Osteoblast (primary cell): ENCODE results near the gene USP9X. TPM values are rescaled to one million over a fixed set of nuclear protein-coding genes. Genes with fewer than 3 reads are reported as not detected.

Experiments used
- DNase-seq: peaks from one replicate; pipeline ENCODE4 v3.0.0; 2011; ENCODE audit warnings: low spot score, mixed read lengths; ENCODE audit not compliant: insufficient read length; ENCODE audit errors: missing footprints
- H2AFZ ChIP-seq: 2 replicates; pipeline ENCODE4 v1.6.0; 2011; ENCODE audit warnings: mild to moderate bottlenecking, low read length
- H3K27ac ChIP-seq: 2 replicates; pipeline ENCODE4 v1.5.1; 2011; ENCODE audit warnings: mild to moderate bottlenecking, low read depth, low read length, moderate library complexity
- H3K27me3 ChIP-seq: 2 replicates; pipeline ENCODE4 v1.6.0; 2012; ENCODE audit warnings: mild to moderate bottlenecking, control low read depth, inconsistent platforms, low read length, moderate library complexity; ENCODE audit not compliant: insufficient read depth
- H3K36me3 ChIP-seq: 2 replicates; pipeline ENCODE4 v1.5.1; 2011; ENCODE audit warnings: mild to moderate bottlenecking, low read length, control low read depth, moderate library complexity; ENCODE audit not compliant: insufficient read depth
- H3K4me1 ChIP-seq: 2 replicates; pipeline ENCODE4 v1.5.1; 2011; ENCODE audit warnings: mild to moderate bottlenecking, low read length, control low read depth, moderate library complexity; ENCODE audit not compliant: insufficient read depth
- H3K4me2 ChIP-seq: 2 replicates; pipeline ENCODE4 v1.6.0; 2011; ENCODE audit warnings: mild to moderate bottlenecking, low read length; ENCODE audit not compliant: insufficient read depth
- H3K4me3 ChIP-seq: fragments of 200-600 bp; sonication (generic); 3 replicates; pipeline ENCODE4 v1.5.1; 2012; ENCODE audit warnings: mild to moderate bottlenecking, low read length, inconsistent platforms; ENCODE audit not compliant: insufficient read depth
- H3K79me2 ChIP-seq: 2 replicates; pipeline ENCODE4 v1.6.0; 2012; ENCODE audit warnings: mild to moderate bottlenecking, low read length, control low read depth, inconsistent platforms; ENCODE audit not compliant: insufficient read depth
- H3K9me3 ChIP-seq: 2 replicates; pipeline ENCODE4 v1.5.1; 2011; ENCODE audit warnings: low read depth, low read length, control low read depth
- H4K20me1 ChIP-seq: 2 replicates; pipeline ENCODE4 v1.6.0; 2012; ENCODE audit warnings: mild to moderate bottlenecking, low read length, control low read depth; ENCODE audit not compliant: insufficient read depth
- CTCF ChIP-seq: IDR thresholded peaks from 2 replicates; pipeline ENCODE4 v1.5.1; 2011; ENCODE audit warnings: mild to moderate bottlenecking, low read depth, low read length, moderate library complexity; ENCODE audit errors: extremely low read depth
- total RNA-seq: library from RNA; depleted of rRNA; stranded (reverse); fragments of >200 nt; gene quantifications from 2 replicates; pipeline ENCODE4 v1.2.3, GENCODE V29; 2012

Gene USP9X
- total RNA-seq, 1 donor: 170 TPM

- no peak for DNase-seq
Measured at GRCh38 chrX:41189156-41189555, 103.9 kb downstream of the USP9X start.

GRCh38 chrX:41192880-41193279 is 107.6 kb downstream of the USP9X start:
- Histone ChIP-seq H3K4me2 (no peak overlapping the region), H3K4me1 (no peaks in the 10 kb centered on the region), H3K36me3 (peaks cover 39% of the 10 kb centered on the region), H3K79me2 (peaks cover 7% of the 10 kb centered on the region), H2AFZ (no peak overlapping the region), H3K9me3 (no peaks in the 10 kb centered on the region), H4K20me1 (no peaks in the 10 kb centered on the region), H3K27ac (no peak overlapping the region), H3K27me3 (no peaks in the 10 kb centered on the region), H3K4me3 (no peak overlapping the region)
- no peak for TF ChIP-seq CTCF
- no peak for DNase-seq

More at GRCh38 chrX:41189156-41189555, 103.9 kb downstream of the USP9X start:
- peaks cover 9% of the 10 kb centered on the region for H3K79me2 ChIP-seq
- H3K27ac ChIP-seq: no peak overlapping the region
- no peak overlapping the region for H3K4me3 ChIP-seq
- H3K36me3 ChIP-seq: peaks cover 32% of the 10 kb centered on the region
- no peak overlapping the region for H2AFZ ChIP-seq
- no peaks in the 10 kb centered on the region for H3K4me1 ChIP-seq
- H3K27me3 ChIP-seq: no peaks in the 10 kb centered on the region
- TF ChIP-seq CTCF: no peak
- H3K9me3 ChIP-seq: no peaks in the 10 kb centered on the region
- H3K4me2 ChIP-seq: no peak overlapping the region
- H4K20me1 ChIP-seq: no peaks in the 10 kb centered on the region

GRCh38 chrX:41198410-41198809 is 113.2 kb downstream of the USP9X start:
- H3K36me3 ChIP-seq: peaks cover 26% of the 10 kb centered on the region
- no peaks in the 10 kb centered on the region for H3K27me3 ChIP-seq
- H3K4me1 ChIP-seq: no peaks in the 10 kb centered on the region
- no peak overlapping the region for H3K4me2 ChIP-seq
- peaks cover 3% of the 10 kb centered on the region for H3K79me2 ChIP-seq
- no peak for TF ChIP-seq CTCF
- no peak overlapping the region for H3K27ac ChIP-seq
- H4K20me1 ChIP-seq: no peaks in the 10 kb centered on the region
- H3K9me3 ChIP-seq: no peaks in the 10 kb centered on the region
- peak; percentile 17 for DNase-seq
- no peak overlapping the region for H2AFZ ChIP-seq
- no peak overlapping the region for H3K4me3 ChIP-seq

GRCh38 chrX:41200785-41201184 is 115.5 kb downstream of the USP9X start:
- peaks cover 33% of the 10 kb centered on the region for H3K36me3 ChIP-seq
- no peaks in the 10 kb centered on the region for H4K20me1 ChIP-seq
- no peak overlapping the region for H3K4me3 ChIP-seq
- TF ChIP-seq CTCF: no peak
- H3K4me1 ChIP-seq: no peaks in the 10 kb centered on the region
- H3K27ac ChIP-seq: no peak overlapping the region
- H3K4me2 ChIP-seq: no peak overlapping the region
- H2AFZ ChIP-seq: no peak overlapping the region
- no peaks in the 10 kb centered on the region for H3K27me3 ChIP-seq
- no peak for DNase-seq
- no peaks in the 10 kb centered on the region for H3K9me3 ChIP-seq
- no peaks in the 10 kb centered on the region for H3K79me2 ChIP-seq
